ENCODE measurements around the gene CEP57L1.
"Not testable (repeated sequence)": the region's sequence is repeated elsewhere in the genome, so short reads cannot be mapped to it uniquely, and the experiment has no call there.

DNA sequence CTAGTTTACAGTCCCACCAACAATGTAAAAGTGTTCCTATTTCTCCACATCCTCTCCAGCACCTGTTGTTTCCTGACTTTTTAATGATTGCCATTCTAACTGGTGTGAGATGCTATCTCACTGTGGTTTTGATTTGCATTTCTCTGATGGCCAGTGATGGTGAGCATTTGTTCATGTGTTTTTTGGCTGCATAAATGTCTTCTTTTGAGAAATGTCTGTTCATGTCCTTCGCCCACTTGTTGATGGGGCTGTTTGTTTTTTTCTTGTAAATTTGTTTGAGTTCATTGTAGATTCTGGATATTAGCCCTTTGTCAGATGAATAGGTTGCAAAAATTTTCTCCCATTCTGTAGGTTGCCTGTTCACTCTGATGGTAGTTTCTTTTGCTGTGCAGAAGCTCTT, 53.4 kb downstream of the CEP57L1 start:
- TF ChIP-seq, protein P1, sequence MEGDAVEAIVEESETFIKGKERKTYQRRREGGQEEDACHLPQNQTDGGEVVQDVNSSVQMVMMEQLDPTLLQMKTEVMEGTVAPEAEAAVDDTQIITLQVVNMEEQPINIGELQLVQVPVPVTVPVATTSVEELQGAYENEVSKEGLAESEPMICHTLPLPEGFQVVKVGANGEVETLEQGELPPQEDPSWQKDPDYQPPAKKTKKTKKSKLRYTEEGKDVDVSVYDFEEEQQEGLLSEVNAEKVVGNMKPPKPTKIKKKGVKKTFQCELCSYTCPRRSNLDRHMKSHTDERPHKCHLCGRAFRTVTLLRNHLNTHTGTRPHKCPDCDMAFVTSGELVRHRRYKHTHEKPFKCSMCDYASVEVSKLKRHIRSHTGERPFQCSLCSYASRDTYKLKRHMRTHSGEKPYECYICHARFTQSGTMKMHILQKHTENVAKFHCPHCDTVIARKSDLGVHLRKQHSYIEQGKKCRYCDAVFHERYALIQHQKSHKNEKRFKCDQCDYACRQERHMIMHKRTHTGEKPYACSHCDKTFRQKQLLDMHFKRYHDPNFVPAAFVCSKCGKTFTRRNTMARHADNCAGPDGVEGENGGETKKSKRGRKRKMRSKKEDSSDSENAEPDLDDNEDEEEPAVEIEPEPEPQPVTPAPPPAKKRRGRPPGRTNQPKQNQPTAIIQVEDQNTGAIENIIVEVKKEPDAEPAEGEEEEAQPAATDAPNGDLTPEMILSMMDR (IDR thresholded peaks at IDR 0.05 in 8 of 11, conservative IDR thresholded peaks at IDR 0.05 in 3 of 11) = not testable (repeated sequence)
- not testable (repeated sequence) for TF ChIP-seq POLR2AphosphoS5, POLR2A (IDR thresholded peaks at IDR 0.05)
